IPS-NIHi11 (cell line): Measurements from ENCODE around the gene DUSP28.
"Not testable (repeated sequence)": the region's sequence is repeated elsewhere in the genome, so short reads cannot be mapped to it uniquely, and the experiment has no call there.

Experiments used
- DNase-seq: peaks from one replicate; pipeline ENCODE4 v3.0.0; 2012; ENCODE audit warnings: mixed read lengths, low spot score

Gene DUSP28

DNA sequence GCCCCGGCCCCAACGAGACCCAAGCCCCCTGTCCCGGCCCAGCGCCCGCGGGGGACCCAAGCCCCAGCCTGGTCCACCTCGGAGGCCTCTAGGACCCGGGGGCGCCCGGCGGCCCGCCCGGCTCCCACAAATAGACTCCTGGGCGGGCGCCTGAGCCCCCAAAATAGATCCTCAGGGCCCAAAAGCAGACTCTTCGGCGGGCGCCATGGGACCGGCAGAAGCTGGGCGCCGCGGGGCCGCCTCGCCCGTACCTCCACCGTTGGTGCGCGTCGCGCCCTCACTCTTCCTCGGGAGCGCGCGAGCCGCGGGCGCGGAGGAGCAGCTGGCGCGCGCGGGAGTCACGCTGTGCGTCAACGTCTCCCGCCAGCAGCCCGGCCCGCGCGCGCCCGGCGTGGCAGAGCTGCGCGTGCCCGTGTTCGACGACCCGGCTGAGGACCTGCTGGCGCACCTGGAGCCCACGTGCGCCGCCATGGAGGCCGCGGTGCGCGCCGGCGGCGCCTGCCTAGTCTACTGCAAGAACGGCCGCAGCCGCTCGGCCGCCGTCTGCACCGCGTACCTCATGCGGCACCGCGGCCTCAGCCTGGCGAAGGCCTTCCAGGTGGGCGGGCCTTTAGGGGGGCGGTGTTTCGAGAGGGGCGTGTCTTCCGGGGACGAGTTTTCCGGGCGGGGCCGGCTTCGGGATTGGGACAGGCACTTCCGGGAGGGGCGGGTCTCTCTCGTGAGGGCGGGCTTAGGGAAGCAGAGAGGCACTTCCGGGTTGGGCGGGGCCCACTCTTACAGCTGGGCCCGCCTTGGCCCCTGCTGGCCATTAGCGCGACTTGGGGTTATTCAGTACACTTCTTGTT is 545 bp downstream of the DUSP28 start:
- peak; percentile 88 for DNase-seq

DNA sequence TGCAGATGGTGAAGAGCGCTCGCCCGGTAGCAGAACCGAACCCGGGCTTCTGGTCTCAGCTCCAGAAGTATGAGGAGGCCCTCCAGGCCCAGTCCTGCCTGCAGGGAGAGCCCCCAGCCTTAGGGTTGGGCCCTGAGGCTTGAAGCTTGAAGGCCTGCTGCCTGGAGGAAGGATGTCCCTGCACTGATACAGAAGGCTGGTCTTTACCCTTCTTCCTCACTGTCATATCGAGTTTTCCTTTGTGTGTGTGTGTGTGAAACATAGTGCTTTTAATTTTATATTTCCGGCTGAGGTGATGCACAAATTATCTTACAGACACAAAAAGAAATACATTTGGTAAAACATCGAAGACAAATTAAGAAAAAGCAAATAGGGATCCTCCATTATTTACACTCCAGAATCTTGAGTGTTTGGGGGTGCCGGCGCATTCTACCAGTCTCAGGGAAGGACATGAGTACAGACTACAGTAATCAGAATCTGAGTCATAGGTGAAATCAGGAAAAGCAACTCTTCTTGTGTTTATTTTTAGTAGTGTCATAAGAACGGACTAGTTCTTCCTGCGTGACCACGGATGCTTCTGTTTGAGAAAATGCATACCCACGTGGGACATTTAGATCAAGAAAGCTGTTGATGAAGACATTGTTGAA is 1.3 kb downstream of the DUSP28 start:
- DNase-seq = no peak

DNA sequence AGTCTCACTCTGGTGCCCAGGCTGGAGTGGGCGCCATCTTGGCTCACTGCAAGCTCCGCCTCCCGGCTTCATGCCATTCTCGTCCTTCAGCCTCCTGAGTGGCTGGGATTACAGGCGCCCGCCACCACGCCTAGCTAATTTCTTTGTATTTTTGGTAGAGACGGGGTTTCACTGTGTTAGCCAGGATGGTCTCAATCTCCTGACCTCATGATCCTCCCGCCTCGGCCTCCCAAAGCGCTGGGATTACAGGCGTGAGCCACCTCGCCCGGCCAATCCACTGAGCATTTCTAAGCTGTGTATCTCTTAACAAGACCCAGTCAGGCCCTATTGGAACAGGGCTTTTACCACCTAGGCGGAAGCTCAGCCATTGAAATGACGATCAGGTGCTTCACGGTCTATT is 3.1 kb downstream of the DUSP28 start:
- not testable (repeated sequence) for DNase-seq

DNA sequence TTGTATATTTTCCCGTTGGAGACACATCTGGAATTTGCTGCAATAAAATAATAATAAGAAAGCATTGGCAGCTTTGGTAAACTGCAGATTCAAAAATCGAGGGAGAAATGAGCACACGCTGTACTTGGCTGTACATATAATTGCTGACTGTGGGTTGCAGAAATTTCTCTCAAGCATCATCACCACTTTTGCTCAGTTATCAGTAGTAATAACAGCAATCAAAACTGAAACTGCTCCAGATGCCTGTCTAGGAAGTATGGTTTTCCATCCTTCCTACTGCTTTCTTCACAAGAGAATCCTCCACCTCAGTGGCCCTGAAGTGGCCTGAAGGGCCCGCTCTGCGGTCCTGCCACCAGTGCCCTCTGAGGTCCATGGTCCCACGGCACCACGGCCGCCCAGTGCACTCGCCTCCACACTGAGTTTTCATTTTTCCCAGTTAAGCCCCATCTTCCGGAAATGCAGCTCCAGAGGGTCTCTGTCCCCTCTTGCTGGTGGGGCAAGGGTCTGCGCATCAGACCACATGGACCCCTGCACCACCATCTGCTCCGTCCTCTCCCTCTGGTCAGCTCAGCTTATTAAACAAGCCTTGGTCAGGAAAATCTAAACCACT is 3.9 kb downstream of the DUSP28 start:
- no peak for DNase-seq

DNA sequence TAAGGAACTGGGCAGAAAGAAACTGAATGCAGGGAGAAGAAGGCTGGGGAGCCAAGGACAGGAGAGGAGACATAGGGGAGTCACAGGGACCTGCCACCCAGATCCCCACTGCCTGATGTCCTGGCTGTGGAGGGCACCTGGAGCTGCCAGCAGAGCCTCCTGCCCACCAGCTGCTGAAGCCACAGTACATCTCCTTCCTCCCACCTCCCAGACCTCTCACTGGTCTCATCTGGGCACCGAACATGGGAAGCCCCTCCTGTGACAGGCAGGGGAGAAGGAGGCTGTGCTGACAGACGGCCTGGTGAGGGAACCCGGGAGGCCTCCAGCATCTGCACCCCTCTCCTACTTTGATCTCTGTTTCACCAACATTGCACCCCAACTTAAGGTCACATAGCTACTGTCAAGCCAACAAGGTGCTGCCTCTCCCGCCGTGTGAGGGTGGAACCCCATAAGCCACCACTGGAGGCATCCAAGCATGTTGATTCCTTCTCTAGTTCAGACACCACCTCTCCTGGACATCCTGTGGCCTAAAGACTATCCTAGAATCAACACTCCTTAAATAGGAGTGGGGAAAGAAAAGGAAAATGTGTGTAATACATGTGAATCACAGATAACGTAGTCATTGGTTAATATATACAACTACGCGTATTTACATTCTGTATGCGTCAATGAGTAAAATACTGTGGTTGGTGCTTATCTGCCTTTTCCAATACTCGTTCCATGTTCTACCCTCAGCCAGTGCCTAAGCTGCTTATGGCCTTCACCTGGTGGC is 4.6 kb downstream of the DUSP28 start:
- no peak for DNase-seq

DNA sequence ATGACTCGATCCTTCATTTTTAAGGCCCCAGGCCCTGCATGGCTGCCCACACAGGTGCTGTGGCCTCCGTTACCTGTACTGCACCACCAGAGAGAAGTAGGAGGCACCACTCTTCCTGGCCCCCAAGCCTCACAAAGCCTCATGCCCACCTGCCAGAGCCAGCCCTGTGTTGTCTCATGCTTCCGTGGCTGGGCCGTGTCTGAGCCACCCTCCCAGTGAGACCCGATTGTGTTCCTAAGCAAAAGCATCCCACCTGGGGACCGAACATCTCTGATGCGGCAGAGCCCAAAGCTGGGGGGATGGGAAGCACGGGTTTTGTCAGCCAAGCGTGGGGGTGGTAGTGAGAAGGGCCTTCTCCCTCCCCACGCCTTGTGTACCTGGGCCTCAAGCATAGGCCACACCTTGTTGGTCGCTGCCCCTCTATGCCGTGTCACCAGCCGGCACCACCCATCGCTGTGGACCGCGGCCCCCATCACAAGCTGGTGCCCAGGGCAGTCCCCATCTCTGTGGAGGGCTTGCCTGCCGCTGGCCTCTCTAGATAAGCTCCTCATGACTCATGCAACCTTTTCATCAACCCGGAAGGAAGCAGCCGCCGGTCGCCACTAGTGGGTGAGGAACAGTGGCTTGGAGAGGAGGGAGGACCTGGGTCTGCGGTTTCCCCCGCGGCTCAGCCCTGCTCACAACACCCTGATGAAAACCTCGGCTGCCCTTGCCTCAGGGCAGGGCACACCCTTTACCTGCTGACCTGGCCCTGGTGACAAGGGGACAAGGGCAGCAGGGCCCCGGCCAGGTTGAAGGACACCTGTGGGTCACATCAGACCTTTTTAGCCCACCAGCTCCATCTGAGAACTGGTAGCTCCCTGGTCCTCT is 5.4 kb downstream of the DUSP28 start:
- DNase-seq = no peak

DNA sequence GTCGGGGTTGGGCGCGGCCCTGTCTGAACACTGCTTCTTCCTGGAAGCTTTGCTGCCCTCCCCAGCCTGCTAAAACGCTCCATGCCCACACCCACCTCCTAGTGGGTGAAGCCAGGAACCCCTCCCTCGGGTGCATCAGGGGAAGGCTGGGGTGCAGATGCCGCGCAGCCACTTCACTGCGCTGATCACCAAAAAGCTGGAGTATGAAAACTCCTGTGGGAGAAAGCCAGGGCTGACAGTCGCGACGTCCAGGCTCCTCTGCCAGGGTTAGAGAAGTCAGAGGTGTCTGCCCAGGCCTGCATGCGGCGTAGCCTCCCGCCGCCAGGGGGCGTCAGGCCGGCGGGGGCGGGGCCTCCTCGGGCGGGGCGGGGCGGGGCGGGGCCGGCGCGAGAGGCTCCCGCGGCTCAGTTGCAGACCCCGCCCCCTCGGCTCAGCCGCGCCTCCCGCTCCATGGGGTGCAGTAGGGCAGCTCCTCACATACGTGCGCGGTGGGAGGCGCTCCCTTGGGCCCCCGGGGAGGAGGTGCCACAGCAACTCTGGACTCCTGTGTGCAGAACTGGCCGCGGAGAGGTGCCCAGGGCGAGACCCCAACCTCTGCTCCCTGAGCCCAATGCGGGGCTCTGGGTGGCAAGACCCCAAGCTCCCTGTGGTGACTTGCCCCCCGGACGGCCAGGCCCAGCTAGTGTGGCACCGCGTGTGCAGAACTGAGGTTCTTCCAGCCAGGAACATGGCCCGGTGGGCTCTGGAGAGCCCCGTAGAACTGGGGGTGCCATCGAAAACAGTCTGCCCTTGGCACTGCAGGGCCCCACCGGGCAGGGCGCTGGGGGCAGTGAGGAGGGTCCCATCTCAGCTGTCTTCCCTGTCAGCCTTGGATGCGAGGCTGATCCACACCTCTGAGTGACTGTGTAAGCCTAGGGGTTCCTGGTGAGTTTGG is 6.3 kb downstream of the DUSP28 start:
- DNase-seq = peak; percentile 83

DNA sequence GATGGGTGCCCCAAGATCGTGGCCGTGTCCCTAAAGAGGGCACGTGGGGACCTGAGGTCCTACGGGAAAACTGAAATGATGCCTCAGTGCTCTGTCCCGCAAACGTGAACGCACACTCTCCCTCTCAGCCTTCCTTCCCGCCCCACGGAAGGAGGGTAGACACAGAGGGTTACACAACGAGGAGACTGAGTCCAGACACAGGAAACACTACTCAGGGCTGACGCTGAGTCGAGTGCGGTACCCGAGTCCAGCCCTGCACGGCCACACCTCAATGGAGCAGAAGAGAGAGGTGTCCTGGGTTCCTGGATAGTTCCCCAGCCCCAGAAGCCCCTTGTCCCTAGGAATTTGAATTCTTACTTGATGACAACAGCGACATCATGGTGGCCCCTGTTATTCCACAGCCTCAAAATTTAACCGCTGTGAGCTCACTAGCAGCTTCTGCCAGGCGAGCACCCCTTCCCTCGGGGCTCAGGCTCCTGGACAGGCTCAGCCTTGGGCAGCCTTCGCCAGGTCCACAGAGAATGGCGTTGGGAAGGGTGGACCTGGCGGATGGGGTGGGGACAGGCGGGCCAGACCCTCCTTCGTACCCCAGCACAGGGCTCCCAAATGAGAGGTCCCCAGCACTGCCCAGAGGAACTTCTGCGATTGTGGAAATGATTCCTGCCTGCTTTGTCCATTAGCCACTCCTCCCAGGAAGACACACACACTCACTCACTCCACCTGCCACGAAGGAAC is 7.1 kb downstream of the DUSP28 start:
- DNase-seq = no peak

DNA sequence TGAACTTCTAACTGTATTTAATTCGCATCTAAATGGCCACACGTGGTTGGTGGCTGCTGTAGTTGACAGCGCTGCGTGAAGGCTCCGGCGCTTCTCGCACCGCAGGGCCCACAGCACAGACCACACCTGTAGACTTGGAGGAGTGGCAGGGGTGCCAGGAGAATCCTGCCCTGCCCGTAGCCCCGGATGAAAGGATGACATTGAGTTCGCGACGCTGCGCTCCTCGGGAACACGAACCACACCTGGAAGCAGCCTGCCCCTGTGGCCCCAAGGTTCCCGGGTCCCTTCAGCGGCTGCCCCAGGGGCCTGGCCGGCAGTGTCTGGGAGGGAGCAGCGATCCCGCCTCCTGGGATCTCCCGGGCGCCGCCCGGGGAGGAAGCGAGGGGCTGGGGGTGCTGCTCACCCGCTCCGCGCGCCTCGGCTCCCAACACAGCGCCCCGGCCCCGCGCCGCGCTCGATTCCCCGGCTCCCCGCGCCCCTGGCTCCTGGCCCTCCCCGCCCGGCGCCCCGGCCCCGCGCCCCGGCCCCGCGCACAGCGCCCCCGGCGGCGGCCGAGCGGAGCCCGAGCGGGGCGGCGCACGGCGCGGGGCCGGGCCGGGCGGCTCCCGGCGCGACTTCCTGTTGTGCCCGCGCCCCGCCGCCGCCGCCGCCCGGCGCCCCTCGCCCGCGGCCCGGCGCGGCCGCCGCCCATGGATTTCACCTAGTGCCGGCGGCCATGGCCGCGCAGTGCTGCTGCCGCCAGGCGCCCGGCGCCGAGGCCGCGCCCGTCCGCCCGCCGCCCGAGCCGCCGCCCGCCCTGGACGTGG is 7.9 kb downstream of the DUSP28 start, which contains the start of gene RNPEPL1:
Gene RNPEPL1 (plus strand): TSS at position 613 of the 806 bp plus-strand sequence. CDS start 103 bp downstream, at position 716.
- peak; percentile 84 for DNase-seq

DNA sequence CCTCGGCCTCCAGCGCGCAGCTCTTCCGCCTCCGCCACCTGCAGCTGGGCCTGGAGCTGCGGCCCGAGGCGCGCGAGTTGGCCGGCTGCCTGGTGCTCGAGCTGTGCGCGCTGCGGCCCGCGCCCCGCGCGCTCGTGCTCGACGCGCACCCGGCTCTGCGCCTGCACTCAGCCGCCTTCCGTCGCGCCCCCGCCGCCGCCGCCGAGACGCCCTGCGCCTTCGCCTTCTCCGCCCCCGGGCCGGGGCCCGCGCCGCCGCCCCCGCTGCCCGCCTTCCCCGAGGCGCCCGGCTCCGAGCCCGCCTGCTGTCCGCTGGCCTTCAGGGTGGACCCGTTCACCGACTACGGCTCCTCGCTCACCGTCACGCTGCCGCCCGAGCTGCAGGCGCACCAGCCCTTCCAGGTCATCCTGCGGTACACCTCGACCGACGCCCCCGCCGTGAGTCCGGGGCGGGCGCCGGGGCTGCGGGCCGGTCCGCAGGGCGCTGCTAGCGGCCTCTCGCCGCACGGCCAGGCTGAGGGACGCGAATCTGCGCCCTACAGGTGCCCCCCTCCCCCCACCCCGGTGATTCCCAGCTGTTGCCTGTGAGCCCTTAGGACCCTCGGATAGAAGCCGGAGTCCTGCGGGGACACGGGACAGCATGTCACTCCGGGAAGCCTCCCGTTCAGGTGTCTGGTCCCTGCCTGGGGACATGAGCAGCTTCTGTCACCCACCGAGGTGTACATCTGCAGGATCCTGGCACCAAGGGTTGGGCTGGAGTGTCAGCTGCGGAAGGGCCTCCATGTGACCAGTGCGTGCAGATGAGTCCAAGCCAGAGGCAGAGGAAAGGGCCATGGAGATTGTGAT is 8.7 kb downstream of the DUSP28 start:
- peak; percentile 71 for DNase-seq

DNA sequence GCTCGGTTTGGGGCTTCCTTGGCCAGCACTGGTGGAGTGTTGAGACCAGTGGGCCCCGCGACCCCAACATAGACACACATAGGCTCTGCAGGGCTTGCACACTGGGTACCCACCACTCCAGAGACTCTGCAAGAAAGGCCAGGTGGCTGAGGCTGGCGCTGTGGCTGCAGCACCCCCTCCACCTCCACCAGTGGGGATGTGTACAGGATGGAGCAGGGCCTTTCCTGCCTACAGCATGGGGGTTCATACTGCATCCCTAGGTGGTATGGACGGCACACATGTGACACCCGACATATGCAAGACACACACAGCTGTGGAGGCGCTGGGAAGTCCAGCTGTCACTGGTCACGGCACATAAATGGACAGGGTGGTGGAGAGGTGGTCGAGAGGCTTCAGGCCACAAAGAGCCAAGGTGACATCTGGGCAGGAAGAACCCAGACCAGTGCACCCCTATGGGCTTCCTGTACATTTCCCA is 9.4 kb downstream of the DUSP28 start:
- DNase-seq = no peak

DNA sequence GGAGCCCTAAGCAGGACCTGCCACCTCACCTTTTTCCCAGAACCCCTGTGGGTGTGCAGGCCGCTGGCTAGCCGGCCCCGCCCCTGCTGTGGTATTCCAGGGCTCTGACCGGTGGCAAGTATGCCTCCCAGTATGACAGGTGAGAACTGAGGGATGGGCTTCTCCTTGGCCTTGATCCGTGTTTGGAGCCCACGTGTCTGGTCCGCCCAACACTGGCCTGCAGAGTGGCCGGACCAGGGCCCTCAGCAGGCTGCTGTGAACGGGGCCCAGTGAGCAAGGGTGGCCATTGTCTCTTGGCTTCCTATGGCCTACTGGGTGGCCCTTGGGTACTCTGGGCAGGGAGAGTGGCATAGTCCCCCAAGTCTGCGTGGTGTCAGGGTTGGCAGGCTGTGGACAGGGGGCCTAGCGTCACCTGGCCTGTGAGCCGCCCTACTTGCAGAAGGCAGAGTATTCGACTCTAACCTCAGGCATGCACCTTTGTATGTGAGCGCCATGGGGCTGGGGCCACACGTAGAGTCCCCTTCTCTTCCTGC is 9.9 kb downstream of the DUSP28 start:
- no peak for DNase-seq

DNA sequence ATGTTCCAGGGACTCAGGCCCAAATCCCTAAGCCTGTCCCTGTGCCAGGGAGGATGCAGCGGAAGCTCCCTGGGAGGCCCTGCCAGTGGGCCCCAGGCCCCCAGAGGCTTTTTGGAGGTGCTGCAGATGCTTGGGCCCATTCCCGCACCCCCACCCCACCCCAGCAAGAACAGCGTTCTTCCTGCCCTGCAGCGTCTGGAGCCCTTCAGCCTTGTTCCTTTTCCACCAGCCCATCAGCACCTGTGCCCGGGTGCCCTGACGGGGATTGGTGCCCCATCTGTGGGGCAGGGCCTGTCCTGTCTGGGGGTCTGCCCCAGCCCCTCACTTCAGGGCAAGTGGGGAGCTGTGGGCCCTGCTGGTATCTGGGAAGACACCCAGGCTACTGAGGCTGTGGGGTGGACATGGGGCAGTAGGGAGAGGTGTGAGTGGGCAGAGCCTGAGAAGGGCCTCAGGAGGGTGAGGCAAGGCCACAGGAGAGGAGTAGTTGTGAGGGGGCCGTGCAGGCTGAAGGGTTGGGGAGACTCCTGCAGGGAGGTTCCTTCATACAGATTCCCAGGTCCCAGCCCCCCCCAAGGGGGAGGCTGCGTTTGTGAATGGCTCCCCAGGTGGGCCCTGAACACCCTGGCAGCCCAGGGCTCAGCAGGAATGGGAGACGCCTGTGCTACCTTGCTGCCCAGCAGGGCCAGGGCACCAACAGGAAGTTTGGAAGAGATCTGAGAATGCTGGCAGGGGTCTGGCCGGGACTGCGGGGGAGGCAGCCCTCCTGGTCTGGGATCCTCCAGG is 10.6 kb downstream of the DUSP28 start:
- no peak for DNase-seq

DNA sequence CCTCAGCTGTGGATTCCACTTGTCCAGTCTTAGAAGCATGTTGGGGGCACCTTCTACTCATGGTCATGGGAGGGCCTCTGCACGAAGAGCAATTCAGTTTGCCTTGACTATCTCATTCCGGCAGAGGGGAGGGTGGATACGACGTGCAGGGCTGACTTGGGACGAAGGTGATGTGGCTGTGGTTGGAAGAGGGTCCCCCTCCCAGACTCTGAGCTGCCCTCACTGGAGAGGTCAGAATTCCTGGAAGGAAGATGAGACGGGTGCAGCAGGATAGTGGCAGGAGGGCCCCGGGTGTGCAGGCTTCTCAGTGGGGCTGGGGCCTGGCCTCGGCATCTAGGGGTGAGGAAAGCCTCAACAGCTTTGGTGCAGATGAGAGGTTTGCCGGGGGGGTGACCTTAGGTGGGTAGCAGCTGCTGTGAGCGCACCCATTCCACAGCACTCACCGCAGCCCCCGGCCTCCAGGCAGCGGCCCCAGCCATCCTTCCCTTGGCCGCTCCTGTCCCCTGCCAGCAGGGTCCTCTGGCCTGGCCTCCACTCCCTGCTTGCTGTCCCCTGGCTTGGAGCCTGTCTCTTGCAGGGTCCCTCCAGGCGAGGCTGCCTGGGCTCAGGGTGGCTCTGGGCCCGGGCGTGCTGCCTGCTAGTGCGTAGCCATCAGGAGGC is 11.3 kb downstream of the DUSP28 start:
- no peak for DNase-seq

DNA sequence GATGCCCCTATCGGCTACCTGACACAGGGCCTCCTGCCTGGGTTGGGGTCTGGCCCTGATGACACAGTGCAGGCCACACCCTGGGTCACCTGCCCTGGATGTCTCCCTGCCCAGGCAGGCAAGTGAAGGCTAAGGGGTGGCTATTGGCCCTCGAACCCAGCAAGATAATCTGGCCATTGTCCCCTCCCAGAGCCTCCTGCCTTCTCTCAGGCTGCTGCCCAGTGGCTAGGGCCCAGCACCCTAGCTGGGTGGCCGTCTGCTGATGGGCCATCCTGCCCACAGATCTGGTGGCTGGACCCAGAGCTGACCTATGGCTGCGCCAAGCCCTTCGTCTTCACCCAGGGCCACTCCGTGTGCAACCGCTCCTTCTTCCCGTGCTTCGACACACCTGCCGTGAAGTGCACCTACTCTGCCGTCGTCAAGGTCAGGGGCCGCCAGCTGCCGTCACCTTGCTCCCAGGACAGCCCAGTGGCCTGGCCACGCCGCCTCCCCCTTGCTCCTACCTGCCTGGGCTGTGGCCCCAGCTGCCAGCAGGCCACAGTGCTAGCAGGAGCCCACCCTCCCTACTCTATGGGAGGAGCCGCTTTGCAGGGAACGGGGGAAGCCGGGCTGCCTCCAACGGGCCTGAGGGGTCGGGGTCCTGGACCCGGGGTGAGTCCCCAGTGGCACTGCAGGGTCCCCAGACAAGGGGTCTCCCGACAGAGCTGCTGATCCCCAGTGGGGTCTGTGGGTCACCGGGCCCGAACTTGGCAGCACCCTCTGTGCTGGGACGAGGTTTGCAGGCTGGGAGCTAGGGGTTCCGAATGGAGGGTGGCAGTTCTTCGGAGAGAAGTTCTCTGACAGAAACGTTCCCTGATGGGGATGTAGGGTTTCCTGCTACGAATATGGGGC is 12.2 kb downstream of the DUSP28 start:
- no peak for DNase-seq
